Measurements from ENCODE around the gene ARPC3.
A peak's percentile ranks its signal among the peaks of the same experiment; 100 is the strongest.

GRCh38 chr12:110403146-110403975, 46.8 kb downstream of the ARPC3 start, which contains the start of gene ANAPC7:
- TF ChIP-seq CTCF (IDR thresholded peaks at IDR 0.05 in 2 of 3, conservative IDR thresholded peaks at IDR 0.05 in 1 of 3; ENCODE audit: control insufficient read depth in 2 of 3, extremely low read depth in 1 of 3, insufficient read depth in 1 of 3, low read depth in 3 of 3, low read length in 3 of 3) (no peak), HDAC6 (IDR thresholded peaks at IDR 0.05; ENCODE audit: unreplicated experiment) (no peak), CBX5 (IDR thresholded peaks at IDR 0.05; ENCODE audit: low read depth) (no peak), EED (IDR thresholded peaks at IDR 0.05; ENCODE audit: low read depth) (no peak; the same call in none of the 2 replicates), NFXL1 (IDR thresholded peaks at IDR 0.05; ENCODE audit: borderline replicate concordance) (no peak), MEF2A (IDR thresholded peaks at IDR 0.05; ENCODE audit: insufficient read depth, low read depth, low read length) (no peak), EZH2 (IDR thresholded peaks at IDR 0.05; ENCODE audit: borderline replicate concordance, control insufficient read depth, low read depth, low read length) (no peak), USF1 (IDR thresholded peaks at IDR 0.05; ENCODE audit: borderline replicate concordance, extremely low read length, insufficient read depth, low read depth, low read length) (no peak), IRF4 (IDR thresholded peaks at IDR 0.05; ENCODE audit: low read depth, low read length) (no peak), POLR2A (IDR thresholded peaks at IDR 0.05; ENCODE audit: low read depth, low read length) (peak; percentile 84)

All from GM12878 (cell line).